GM21723 (cell line): ENCODE data around the gene MRS2.
"Not testable (repeated sequence)": the region's sequence is repeated elsewhere in the genome, so short reads cannot be mapped to it uniquely, and the experiment has no call there.

ENCODE experiments used
- ATAC-seq: cut with Tn5 transposase; IDR thresholded peaks from one replicate; pipeline ENCODE4 v1.9.1; 2021; ENCODE audit warnings: mild to moderate bottlenecking, moderate library complexity; ENCODE audit not compliant: unreplicated experiment

The MRS2 gene

DNA sequence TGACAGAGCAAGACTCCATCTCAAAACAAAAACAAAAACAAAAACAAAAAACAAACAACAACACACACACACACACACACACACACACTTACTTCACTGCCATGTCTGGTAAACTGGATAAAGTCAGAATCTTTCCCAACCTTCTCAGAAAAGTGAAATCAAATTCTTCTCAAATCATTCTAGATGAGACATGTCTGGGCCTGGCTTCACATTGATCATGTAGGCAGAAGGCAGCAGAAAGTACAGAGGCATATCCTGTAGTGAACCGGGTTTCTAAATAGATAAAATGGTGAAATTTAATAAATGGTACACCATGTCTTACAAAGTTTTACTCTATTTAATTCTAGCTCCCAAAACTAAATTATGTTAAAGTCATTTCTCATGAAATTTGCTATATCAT, 14.9 kb upstream of the MRS2 start:
- no peak for ATAC-seq

DNA sequence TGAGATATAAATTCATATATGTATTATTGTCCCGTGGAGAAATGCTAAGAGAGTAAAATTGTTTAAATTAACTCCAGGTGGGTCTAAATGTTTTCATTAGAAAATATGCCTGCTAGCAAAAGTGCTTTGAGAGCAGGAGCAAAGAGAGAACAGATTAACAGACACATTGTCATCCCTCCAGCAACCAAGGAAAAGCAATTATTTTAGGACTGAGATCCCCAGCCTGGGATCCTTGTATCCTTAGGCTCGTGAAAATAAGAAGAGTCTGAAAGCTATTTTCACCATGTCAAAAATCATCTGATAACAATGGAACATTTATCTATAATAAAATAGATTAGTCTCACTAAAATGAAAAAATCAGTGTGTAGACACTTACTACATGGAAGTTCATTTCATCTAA, 11.5 kb upstream of the MRS2 start:
- ATAC-seq: no peak

DNA sequence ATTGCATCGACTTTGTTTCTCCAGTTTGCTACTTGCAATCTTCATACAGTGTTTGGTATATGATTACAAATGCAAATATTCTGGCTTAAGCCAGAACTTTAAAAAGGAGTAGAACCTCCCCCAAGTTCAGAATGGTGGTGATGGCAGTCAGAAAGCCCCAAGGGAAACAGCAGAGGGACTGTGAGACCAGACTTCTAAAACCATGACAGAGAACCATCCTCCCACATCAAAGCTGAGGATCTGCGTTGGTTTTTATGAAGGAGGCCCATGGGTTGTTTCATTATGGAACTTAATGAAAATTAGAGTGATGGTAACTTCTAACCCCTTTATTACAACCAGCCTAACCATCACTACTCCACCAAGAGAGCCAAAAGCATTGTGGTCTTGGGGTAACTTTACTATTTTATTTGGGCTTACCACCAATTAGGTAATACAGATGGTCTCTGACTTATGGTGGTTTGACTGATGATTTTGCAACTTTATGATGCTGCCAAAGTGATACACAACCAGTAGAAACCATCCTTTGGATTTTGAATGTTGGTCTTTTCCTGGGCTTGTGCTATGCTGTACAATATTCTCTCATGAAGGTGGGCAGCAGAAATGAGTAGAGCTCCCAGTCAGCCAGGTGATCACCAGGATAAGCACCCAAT, 10.9 kb upstream of the MRS2 start:
- peak; percentile 79 for ATAC-seq

DNA sequence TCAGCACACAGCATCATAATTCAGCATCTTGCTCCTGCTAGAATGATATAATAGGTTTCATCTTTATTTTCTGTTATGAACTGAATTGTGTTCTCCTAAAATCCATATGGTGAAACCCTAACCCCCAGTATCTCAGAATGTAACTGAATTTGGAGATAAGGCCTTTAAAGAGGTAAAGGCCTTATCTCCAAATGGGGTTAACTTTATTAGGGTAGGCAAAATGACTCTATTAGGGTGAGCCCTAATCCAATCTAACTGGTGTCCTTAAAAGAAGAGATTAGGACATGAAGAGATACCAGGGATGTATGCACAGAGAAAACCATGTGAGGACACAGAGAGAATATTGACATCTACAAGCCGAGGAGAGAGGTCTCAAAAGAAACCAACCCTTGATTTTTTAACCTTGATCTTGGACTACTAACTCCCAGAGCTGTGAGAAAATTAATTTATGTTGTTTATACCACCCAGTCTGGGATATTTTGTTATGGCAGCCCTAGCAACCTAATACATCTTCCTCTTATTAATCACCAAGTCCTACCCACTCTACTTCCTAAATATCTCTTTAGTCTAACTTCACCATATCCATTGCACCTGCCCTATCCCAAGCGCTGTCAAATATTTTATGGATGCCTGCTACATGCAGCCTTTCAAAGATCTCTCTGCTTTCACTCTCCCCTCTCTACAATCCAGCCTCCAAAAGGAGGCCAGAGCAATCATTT, 8.5 kb upstream of the MRS2 start:
- no peak for ATAC-seq

DNA sequence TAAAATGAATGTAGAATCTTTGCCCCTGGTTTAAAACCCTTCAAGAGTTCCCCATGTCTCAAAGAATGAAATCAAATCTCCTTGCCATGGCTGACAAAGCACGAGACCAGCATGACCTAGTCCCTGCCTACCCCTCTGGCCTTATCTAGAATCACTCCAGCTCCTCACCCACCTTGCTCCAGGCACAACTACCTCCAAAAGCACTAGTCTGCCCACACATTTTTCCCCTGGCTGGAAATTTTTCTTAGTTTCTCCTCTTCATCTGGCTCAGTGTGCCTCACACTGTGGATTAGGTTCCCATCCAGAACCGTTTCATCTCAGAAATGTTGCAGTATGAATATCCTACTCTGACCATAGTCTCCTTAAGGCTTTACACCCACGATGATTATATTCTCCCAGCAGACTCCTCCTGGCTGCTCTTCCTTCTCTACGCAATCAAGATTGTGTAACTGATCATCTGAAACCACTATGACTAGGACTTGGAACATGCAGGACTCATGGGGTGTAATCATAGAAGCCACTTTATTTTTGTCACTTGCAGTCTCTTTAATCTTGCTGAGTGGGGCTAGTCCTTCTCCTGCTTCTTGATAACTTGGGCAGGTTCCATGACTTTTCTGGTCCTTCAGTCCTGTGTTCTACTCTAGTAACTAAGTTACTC, 7.8 kb upstream of the MRS2 start:
- no peak for ATAC-seq

DNA sequence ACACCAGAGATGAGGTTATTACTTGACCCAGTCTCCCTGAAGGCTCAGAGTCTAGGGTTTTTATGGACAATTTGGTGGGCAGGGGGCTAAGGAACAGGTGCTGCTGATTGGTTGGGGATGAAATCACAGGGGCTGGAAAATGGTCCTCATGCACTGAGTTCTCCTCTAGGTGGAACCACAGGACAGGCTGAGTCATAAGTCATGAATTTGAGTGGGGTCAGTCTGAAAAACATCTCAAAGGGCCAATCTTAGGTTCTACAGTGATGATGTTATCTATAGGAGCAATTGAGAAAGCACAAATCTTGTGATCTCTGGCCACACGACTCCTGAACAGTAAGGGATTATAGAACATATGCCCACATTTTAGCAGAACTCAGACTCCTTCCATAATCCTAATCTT, 5.9 kb upstream of the MRS2 start:
- no peak for ATAC-seq

DNA sequence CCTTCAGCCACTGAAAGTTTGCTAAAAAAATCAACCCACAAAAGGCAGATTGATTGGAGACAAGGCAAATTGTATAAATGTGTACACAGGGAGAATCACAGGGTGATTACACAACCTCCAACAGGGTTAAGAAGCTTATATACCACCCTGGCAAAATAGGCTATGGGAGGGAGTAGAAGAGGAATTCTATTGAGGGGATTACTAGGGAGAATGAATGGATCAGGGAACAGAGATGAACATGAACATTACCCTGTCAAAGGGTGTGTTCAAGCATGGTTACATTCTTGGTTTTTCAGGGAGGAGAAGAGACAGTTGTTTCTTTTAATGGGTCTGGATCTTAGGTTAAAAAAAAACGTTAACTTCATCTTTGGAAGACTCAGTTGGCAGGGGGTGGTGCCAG, 5.1 kb upstream of the MRS2 start:
- no peak for ATAC-seq

DNA sequence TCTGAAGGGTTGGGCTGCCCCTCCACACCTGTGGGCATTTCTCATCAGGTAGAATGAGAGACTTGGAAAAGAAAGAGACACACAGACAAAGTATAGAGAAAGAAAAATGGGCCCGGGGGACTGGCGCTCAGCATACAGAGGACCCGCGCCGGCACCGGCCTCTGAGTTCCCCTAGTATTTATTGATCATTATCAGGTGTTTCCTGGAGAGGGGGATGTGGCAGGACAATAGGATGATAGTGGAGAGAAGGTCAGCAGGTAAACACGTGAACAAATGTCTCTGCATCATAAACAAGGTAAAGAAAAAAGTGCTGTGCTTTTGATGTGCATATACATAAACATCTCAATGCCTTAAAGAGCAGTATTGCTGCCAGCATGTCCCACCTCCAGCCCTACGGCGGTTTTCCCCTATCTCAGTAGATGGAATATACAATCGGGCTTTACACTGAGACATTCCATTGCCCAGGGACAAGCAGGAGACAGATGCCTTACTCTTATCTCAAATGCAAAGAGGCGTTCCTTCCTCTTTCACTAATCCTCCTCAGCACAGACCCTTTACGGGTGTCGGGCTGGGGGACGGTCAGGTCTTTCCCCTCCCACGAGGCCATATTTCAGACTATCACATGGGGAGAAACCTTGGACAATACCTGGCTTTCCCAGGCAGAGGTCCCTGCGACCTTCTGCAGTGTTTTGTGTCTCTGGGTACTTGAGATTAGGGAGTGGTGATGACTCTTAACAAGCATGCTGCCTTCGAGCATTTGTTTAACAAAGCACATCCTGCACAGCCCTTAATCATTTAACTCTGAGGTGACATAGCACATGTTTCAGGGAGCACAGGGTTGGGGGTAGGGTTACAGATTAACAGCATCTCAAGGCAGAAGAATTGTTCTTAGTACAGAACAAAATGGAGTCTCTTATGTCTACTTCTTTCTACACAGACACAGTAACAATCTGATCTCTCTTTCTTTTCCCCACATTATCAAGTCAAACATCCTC, 2.4 kb upstream of the MRS2 start:
- ATAC-seq: not testable (repeated sequence)

DNA sequence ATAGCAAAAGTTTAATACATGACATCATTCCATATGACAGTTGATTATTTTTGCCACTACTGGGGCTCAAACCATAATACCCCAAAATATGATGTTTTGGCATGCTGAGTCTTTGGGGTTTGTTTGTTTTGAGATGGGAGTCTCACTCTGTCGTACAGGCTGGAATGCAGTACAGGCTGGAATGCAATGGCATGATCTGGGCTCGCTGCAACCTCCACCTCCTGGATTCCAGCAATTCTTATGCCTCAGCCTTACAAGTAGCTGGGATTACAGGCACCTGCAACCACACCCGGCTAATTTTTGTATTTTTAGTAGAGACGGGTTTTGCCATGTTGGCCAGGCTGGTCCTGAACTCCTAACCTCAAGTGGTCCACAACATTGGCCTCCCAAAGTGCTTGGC, 1.3 kb upstream of the MRS2 start:
- ATAC-seq: no peak

DNA sequence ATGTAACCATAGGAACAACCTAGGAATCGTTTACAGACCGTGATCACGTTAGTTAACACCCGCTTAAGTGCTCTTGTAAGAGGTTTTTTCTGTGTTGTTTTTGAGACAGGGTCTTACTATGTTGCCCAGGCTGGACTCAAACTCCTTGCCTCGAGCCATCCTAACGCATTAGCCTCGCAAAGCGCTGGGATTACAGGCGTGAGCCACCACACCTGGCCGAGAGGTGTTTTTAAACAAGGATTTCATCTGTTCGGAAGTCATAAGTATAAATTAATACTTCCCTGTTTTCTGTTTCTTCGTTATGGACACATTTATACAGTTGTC, 727 bp downstream of the MRS2 start:
- peak; percentile 9 for ATAC-seq

DNA sequence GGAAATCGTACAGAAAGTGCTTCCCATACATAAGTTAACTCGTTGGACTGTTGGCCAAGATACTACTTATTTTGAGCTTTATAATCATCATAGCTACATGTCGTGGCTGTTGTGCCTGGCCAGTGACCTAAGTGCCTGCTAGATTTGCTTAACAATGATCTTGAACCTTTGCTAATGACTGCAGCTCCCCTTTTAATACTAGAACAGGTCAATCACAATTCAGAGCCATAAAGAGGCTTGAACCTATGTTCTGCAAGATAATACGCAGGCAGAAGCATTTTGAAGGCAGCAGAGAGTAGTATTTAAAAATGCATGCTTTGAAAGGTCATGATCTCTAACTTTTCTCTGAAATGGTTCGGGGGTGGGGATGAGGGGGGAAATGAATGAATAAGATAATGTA, 2.5 kb downstream of the MRS2 start:
- no peak for ATAC-seq

DNA sequence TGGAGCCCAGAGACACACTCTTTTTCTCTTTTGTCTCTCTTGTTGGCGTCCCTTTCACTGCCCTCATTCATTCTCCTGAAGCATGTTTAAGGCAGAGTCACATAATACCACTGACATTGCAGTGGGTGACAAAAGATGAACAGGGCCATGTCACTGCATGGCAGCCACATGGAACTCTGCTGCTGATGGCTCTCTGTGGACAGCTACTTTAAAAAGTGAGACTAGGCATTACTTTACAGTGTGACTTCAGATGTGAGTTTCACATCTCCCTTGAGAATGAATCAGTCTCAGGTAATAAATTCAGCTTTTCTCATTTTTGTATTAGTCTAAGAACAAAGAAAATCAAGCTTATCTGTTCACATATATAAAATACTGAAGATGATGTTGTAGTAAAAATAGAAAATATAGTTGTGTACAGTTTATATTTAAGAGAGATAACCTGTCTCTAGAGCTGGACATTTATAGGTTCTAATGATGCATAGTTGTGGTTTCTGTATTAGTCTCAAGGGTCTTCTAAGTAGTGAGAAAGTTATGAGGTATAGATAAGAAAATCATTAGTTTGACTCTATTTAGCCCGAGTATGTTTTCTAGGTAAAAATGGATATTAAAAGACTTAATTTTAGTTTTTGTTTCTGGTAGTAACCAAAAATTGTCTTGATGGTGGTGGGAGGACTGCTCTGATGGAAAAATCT, 6.1 kb downstream of the MRS2 start:
- ATAC-seq: peak; percentile 91

DNA sequence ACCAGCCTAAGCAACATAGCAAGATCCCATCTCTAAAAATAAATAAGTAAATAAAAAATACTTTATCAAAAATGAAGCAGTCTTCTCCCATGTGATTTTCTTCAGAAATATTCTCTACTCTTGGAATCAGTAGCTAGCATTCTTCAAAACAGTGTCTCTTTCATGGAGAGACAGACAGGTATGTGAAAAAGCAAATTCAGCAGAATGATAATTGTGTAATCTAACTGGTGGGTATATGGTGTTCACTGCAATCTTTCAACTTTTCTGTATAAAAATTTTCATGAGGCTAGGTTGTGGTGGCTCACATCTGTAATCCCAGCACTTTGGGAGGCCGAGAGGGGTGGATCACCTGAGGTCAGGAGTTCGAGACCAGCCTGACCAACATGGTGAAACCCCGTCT, 7.9 kb downstream of the MRS2 start:
- no peak for ATAC-seq

DNA sequence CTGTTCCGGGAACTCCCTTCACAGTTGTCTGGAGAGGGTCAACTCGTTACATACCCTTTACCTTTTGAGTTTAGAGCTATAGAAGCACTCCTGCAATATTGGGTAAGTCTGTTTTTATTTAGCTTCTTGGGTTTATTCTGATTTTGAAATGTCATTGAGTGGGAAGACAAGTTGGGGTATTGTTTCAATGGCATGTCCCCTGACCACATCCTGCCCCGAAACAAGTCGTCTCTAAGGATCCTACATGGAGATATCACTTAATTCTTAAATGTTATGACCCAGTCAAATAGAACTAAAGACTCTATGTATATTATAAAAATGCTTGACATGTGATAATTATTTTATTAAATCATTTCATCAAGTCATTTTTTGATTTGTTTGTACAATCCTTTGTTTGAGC, 9.6 kb downstream of the MRS2 start:
- no peak for ATAC-seq

DNA sequence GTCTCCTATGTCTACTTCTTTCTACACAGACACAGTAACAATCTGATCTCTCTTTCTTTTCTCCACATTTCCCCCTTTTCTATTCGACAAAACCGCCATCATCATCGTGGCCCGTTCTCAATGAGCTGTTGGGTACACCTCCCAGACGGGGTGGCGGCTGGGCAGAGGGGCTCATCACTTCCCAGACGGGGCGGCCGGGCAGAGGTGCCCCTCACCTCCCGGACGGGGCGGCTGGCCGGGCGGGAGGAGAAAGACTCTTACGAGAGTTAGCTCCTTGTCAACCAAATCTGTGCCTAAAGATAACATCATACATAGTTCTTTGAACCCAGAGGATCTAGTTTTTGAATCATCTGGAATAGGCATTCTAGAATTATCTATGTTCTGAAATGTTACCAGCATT, 11.8 kb downstream of the MRS2 start:
- not testable (repeated sequence) for ATAC-seq

DNA sequence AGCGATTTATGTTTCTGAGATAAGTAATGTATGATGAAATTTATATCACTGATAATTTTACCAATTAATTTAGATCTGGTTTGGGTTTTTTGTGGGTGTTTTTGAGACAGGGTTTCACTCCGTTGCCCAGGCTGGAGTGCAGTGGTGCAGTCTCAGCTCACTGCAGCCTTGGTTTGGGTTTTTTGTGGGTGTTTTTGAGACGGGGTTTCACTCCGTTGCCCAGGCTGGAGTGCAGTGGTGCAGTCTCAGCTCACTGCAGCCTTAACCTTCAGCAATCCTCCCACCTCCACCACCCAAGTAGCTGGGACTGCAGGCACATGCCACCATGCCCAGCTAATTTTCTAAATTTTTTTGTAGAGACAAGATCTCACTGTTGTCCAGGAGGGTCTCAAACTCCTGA, 13.0 kb downstream of the MRS2 start:
- ATAC-seq: peak; percentile 70

DNA sequence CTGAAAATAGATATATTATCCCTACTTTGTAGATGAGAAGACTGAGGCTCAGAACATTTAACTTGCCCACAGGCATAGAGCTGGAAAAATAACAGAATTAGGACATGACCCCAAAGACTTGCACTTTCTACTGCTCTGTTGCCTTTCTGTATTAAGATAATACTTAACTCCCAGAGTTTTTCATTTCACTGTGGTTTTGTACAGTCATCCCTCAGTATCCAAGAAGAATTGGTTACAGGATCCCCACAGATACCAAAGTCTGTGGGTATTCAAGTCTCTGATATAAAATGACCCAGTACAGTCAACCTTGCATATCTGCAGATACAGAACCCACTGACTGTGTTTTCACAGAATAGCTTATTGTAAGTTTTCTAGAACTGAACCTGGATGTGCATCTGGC, 16.8 kb downstream of the MRS2 start:
- no peak for ATAC-seq

DNA sequence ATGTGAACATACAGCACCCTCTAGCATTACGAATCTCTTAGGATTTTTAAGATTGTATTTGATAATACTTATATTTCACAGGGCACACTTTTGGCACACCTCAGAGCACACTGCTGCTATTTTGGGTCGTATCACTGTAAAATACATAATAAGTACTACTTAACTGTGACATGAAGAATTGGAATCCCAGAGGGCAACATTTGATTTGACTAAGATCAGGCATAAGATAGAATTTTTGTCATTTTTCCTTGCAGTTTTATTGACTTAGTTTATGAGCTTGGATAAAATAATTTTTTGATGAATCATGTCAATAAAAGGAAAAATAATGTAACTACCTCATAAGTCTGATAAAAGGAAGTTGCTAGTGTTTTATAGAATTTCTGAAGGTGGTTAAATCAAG, 22.4 kb downstream of the MRS2 start:
- no peak for ATAC-seq

DNA sequence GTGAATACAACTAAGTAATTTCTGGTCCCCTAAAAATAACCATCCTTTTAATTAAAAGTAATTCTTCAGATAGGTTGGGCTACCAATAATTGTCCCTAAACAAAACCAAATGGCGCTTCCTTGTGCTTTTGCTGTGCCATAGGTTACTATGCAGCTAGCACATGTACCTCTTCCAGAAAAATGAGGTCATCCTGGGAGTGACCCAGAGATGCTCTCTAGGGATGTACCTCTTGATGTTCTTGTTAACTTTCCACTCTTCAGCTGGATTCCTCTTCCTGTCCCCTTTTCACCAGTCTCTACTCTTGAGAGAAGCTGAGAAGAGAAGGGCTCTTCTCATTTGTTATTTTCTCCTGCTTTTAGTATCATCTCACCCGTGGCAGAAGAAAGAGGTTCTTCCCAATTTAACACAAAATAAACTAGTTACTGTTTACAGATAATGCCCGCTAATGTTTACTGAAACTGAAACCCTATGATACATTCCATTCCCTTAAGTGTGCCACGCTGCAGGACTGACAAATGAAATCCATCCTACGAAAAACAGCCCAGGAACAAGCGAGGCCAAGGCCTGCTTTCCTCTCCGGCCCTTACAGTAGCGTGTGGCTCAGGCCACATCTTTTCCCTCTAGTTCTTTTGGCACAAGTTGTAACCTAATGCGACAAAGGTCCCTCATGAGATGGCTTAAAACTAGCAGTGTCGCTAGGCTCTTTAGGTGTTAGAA, 24.2 kb downstream of the MRS2 start:
- ATAC-seq: no peak

DNA sequence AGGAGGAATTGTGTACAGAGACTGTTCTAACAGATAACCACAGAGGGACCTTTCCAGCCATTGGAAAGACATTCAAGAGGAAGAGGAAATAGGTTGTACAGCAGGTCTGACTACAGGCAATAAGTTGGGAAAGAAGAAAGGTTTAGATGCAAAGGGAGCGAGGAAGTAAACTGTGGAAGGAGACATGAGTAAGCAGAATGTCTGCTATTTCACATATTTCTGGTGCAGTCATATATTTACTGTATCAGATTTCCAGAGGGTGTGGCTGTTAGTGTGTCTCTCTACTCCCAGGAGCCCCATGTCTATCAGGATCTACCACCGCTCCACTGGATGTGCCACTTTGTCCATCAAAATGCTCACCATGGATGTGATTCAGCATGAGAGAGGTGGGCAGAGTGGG, 25.9 kb downstream of the MRS2 start:
- no peak for ATAC-seq
